ENCODE measurements around the gene NUP50.

GRCh38 chr22:45210577-45210976, 46.9 kb downstream of the NUP50 start:
- no peak for TF ChIP-seq CTCF (conservative IDR thresholded peaks at IDR 0.05 in 1 of 2, IDR thresholded peaks at IDR 0.05 in 1 of 2; ENCODE audit: low read depth in 1 of 2, low read length in 2 of 2)
- no peak for TF ChIP-seq EZH2 (IDR thresholded peaks at IDR 0.05; ENCODE audit: low read length, missing control alignments)

Measured in fibroblast of lung (primary cell).